ENCODE data around the gene ZNF582.
A peak's percentile ranks its signal among the peaks of the same experiment; 100 is the strongest.

ZNF582 gene

DNA sequence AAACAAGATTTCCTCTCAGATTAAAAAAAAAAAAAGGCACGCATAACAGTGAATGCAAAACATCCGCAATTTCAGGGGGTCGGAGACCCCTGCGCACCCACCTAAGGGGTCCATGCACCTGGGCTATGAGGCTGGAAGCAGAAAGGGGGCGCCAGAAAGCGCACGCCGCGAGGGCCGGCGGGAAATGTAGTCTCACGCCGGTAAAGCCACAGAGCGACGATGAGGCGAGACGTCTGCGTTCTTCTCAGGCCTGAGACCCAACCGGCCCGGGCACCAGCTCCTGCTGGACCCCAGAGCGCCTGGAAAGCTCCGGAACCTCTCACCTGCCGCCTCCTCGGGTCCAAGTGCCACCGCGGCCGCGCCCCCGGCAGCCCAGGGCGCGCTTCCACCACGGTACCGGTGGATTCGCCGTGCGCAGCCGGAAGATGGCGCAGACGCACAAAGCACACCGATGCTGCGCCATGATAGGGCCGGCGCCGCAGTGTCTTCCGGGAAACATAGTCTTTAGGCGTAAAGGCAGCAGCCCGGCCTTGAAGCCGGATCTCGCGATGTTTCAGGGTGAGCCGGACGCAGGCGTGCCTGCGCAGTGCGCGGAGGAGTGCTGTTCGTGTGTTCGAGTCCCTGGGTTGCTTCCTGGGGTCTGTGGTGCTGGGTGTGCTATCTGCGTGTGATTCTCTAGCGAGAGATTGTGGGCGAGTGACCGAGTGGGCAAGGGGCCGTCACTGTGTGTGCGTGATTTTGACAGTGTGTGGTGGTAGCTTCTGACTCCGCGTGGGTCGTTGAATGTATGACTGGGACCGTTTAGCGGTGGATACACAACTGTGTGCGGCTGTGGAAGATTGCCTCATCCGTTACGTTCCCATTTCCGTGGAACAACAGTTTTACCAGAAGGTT lies at the start of gene ZNF582:
TSS of gene ZNF582 (minus strand) at position 416 of the 894 bp plus-strand sequence. CDS start 1,782 bp downstream, outside the sequence.
- peak within 1 kb of the TSS; percentile 84 for H3K4me3 ChIP-seq (ENCODE audit: low read length)
- peak; percentile 88 for DNase-seq (ENCODE audit: low read depth)
- TF ChIP-seq, protein P1, sequence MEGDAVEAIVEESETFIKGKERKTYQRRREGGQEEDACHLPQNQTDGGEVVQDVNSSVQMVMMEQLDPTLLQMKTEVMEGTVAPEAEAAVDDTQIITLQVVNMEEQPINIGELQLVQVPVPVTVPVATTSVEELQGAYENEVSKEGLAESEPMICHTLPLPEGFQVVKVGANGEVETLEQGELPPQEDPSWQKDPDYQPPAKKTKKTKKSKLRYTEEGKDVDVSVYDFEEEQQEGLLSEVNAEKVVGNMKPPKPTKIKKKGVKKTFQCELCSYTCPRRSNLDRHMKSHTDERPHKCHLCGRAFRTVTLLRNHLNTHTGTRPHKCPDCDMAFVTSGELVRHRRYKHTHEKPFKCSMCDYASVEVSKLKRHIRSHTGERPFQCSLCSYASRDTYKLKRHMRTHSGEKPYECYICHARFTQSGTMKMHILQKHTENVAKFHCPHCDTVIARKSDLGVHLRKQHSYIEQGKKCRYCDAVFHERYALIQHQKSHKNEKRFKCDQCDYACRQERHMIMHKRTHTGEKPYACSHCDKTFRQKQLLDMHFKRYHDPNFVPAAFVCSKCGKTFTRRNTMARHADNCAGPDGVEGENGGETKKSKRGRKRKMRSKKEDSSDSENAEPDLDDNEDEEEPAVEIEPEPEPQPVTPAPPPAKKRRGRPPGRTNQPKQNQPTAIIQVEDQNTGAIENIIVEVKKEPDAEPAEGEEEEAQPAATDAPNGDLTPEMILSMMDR (conservative IDR thresholded peaks at IDR 0.05; ENCODE audit: low read depth, low read length), result peak; percentile 84

DNA sequence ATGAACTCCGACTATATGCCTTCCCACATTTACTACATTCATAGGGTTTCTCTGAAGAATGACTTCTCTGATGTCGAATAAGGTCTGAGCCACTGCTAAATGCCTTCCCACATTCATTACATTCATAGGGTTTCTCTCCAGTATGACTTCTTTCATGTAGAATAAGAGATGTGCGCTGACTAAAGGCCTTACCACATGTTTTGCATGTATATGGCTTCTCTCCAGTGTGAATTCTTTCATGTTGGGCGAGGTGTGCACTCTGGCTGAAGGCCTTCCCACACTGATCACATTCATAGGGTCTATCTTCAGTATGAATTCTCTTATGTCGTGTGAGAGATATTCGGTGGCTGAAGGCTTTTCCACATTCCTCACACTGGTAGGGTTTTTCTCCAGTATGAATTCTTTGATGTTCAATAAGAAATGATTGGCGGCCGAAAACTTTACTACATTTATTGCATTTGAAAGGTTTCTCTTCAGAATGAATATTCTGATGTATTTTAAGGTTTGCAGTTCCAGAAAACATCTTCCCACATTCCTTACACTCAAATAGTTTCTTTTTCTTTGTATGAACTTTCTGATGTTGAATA lies 48.0 kb upstream of the ZNF582 start:
- no peak overlapping the region for H3K4me3 ChIP-seq (ENCODE audit: low read length)
- TF ChIP-seq, protein P1 (conservative IDR thresholded peaks at IDR 0.05; ENCODE audit: low read depth, low read length), result no peak
- no peak for DNase-seq (ENCODE audit: low read depth)

DNA sequence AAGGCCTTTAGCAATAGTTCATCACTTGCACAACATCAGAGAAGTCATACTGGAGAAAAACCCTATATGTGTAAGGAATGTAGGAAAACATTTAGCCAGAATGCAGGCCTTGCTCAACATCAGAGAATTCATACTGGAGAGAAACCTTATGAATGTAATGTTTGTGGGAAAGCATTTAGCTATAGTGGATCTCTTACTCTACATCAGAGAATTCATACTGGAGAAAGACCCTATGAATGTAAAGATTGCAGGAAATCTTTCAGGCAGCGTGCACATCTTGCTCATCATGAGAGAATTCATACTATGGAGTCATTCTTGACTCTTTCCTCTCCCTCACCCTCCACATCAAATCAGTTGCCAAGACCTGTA lies 30.6 kb upstream of the ZNF582 start:
- TF ChIP-seq, protein P1 (conservative IDR thresholded peaks at IDR 0.05; ENCODE audit: low read depth, low read length), result no peak

DNA sequence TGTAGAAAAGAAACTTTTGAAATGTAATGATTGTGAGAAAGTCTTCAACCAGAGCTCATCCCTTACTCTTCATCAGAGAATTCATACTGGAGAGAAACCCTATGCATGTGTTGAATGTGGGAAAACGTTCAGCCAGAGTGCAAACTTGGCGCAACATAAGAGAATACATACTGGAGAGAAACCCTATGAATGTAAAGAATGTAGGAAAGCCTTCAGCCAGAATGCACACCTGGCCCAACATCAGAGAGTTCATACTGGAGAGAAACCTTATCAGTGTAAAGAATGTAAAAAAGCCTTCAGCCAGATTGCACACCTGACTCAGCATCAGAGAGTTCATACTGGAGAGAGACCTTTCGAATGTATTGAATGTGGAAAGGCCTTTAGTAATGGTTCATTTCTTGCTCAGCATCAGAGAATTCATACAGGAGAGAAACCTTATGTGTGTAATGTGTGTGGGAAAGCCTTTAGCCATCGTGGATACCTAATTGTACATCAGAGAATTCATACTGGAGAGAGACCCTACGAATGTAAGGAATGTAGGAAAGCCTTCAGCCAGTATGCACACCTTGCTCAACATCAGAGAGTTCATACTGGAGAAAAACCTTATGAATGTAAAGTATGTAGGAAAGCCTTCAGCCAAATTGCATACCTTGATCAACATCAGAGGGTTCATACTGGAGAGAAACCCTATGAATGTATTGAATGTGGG lies 30.1 kb upstream of the ZNF582 start:
- TF ChIP-seq, protein P1 (conservative IDR thresholded peaks at IDR 0.05; ENCODE audit: low read depth, low read length), result no peak
- H3K4me3 ChIP-seq (ENCODE audit: low read length), result no peak overlapping the region
- no peak for DNase-seq (ENCODE audit: low read depth)

More for the DNA sequence above, 30.6 kb upstream of the ZNF582 start:
- H3K4me3 ChIP-seq (ENCODE audit: low read length), result no peak overlapping the region
- DNase-seq (ENCODE audit: low read depth), result no peak

DNA sequence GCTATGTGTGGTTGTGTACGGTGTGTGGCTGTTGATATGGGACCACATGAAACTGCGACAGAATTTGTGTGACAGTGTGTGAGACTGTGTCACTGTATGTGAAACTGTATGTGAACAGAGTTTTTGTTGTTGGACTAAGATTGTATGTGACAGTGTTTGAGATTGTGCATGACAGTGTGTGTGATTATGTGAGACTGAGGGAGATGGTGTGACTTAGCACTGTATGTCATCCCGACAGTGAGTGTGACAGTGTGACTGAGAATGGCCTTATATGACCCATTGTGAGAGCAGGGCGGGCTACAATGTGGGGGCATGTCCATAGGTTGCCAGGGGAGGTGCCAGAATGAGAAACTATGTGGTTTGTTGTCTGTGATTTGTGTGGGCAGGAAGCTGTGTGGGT lies 11.7 kb upstream of the ZNF582 start:
- H3K4me3 ChIP-seq (ENCODE audit: low read length), result peak overlapping the region; percentile 72
- TF ChIP-seq, protein P1 (conservative IDR thresholded peaks at IDR 0.05; ENCODE audit: low read depth, low read length), result no peak
- DNase-seq (ENCODE audit: low read depth), result no peak

DNA sequence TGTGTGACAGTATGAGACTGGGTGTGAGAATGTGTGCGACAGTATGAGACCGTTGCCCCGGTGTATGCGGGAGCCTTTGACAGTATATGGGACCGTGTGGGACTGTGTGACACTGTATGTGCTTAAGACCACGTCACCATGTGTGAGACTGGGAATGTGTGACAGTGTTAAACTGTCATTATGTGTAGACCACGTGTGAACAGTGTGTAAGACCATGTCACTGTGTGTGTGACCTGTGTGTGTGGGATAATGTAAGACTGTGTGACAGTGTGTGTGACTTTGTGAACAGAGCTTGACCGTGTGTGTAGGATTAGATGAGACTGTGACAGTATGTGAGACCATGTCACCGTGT lies 11.3 kb upstream of the ZNF582 start:
- DNase-seq (ENCODE audit: low read depth), result no peak
- TF ChIP-seq, protein P1 (conservative IDR thresholded peaks at IDR 0.05; ENCODE audit: low read depth, low read length), result no peak
- H3K4me3 ChIP-seq (ENCODE audit: low read length), result peak overlapping the region; percentile 72
